Prostate gland (tissue), 2 donors: Measurements from ENCODE around the gene MARCHF6.

Source experiments
- CTCF ChIP-seq, 4 experiments: fragments of 200-600 bp in 2 of 4; fragments of 450-650 bp in 2 of 4; sonication (generic) in 2 of 4; IDR thresholded peaks; 1 replicate in 3 of 4; 2 replicates in 1 of 4; pipeline ENCODE4 v1.5.1; 2016 to 2019; ENCODE audit warnings: antibody characterized with exemption in 4 of 4, mild to moderate bottlenecking in 2 of 4, moderate library complexity in 2 of 4
- POLR2A ChIP-seq: fragments of 450-650 bp; IDR thresholded peaks from one replicate; pipeline ENCODE4 v1.6.1; 2016; ENCODE audit warnings: antibody characterized with exemption, mild to moderate bottlenecking
- POLR2AphosphoS5 ChIP-seq: sonication (generic); formaldehyde crosslinking; IDR thresholded peaks from one replicate; pipeline ENCODE4 v1.6.1; 2017; ENCODE audit warnings: antibody characterized with exemption

- TF ChIP-seq POLR2A (no peak), CTCF (IDR thresholded peaks at IDR 0.05) (no peak), POLR2AphosphoS5 (no peak)
Measured at GRCh38 chr5:10367579-10367978, 14.1 kb downstream of the MARCHF6 start.
